Endometrium (tissue), 2 donors: ENCODE results near the gene OPRL1.
"Not testable (repeated sequence)": the region's sequence is repeated elsewhere in the genome, so short reads cannot be mapped to it uniquely, and the experiment has no call there.

ENCODE experiments used
- FAIRE-seq: peaks from 2 replicates; lab custom pipeline; 2012; peaks lifted over from hg19 to GRCh38; lab: Jason Lieb, UNC
- donor health status: control.
- donor health status: control.

The OPRL1 gene

DNA sequence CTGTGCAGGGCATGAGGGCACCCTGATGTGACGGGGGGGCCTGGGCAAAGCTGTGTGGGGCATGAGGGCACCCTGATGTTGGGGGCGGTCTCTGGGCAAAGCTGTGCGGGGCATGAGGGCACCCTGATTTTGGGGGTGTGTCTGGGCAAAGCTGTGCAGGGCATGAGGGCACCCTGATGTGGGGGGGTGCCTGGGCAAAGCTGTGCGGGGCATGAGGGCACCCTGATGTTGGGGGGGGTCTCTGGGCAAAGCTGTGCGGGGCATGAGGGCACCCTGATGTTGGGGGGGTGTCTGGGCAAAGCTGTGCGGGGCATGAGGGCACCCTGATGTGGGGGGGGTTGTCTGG, 37.5 kb downstream of the OPRL1 start:
- FAIRE-seq = not testable (repeated sequence)

- FAIRE-seq = no peak
These were observed 39.4 kb downstream of the OPRL1 start for GRCh38 chr20:64119301-64119680.

DNA sequence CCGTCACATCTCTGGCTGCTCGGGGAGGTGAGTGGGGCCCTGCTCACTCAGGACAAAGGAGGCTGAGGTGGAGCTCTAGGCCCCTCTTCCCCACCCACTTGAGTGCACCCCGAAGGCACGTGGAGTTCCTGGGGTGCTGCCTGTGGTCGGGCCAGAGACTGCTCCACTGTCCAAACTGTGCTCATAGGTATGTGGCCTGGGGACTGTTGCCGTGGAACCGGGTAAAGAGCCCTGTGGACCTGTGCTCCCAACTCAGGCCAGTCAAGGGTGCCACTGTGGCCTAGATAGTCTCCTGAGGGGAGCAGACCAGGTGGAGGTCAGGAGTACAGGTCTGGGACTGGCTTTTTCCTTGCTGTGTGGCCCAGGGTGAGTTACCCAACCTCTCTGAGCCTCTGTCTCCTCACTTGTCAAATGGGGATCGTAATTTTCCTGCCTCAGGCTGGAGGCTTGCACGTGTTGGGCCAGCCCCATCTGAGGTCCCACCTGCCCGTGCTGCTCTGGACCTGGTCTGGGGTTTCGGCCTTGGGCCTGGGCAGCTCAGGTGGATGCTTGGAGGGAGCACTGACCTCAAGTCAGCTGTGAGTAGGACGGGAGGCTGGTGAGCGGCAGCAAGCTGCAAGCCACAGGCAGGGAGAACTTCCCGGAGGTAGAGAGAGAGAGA, 39.9 kb downstream of the OPRL1 start:
- FAIRE-seq = no peak

- FAIRE-seq = no peak
These were observed 41.7 kb downstream of the OPRL1 start for GRCh38 chr20:64121586-64121985.

- FAIRE-seq = not testable (repeated sequence)
These were observed 43.0 kb downstream of the OPRL1 start for GRCh38 chr20:64122927-64123326.

DNA sequence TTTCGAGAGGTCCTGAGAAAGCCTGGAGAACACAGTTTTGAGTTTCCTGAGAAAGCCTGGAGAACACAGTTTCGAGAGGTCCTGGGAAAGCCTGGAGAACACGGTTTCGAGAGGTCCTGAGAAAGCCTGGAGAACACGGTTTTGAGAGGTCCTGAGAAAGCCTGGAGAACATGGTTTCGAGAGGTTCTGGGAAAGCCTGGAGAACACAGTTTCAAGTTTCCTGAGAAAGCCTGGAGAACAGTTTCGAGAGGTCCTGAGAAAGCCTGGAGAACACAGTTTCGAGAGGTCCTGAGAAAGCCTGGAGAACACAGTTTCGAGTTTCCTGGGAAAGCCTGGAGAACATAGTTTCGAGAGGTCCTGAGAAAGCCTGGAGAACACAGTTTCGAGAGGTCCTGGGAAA, 43.6 kb downstream of the OPRL1 start:
- FAIRE-seq = not testable (repeated sequence)

DNA sequence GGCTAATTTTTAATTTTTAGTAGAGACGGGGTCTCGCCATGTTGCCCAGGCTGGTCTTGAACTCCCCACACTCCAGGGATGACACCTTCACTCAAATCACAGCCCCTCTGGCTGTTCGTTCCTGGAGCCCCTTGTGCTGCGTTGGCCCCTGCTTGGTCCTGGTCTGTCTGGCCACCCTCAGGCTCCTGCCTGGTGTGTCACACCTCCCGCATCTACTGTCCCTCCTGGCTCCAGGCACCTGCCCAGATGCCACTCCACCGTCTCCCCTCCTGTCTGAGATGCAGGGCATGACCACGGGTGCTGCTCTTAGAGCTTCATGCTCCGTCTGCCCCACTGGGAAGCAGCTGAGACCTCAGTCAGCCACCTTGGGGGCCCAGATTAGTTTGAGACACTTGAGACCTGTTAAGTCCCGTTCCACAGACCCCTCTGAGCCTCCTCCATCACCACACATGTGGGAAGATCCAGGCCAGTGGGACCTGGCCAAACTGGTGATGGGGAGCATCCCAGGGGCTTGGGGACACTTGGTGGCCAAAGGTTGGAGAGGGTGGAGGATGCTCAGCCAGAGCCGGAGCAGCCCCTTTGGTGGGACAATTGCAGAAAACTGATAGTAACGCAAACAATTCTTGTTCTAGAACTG, 49.4 kb downstream of the OPRL1 start:
- no peak for FAIRE-seq

DNA sequence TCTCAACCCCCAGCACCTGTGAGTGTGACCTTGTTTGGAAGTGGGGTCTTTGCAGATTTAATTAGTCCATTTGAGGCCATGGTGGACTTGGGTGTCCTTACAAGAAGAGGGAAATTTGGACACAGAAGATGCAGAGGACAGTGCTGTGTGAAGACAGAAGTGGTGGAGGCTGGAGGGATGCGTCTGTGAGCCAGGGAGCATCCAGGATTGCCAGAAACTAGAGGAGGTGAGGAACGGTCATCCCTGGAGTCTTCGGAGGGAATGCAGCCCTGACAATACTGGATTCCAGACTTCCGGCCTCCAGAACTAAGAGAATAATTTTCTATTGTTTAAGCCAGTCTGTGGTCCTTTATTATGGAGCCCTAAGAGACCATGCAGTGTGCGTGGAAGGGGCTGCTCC, 50.4 kb downstream of the OPRL1 start:
- FAIRE-seq = no peak

GRCh38 chr20:64130876-64131275, 51.0 kb downstream of the OPRL1 start:
- no peak for FAIRE-seq

DNA sequence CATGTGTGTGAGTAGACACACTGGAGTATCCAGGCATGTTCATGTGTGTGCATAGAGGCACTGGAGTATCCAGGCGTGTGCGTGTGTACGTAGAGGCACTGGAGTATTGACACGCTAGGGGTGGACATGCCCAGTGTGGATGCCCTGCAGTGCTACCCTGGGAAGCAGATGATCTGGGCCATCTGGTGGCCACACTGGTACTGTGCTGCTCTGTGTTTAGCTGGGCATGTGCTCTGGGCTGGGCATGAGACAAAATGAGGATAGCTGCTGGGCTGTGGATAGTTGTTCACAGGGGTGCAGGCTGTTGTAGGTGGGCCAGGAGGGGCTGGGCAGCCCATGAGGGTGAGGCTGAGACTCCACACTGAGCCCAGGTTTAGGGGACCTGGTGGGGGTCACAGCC, 51.5 kb downstream of the OPRL1 start:
- FAIRE-seq = no peak

DNA sequence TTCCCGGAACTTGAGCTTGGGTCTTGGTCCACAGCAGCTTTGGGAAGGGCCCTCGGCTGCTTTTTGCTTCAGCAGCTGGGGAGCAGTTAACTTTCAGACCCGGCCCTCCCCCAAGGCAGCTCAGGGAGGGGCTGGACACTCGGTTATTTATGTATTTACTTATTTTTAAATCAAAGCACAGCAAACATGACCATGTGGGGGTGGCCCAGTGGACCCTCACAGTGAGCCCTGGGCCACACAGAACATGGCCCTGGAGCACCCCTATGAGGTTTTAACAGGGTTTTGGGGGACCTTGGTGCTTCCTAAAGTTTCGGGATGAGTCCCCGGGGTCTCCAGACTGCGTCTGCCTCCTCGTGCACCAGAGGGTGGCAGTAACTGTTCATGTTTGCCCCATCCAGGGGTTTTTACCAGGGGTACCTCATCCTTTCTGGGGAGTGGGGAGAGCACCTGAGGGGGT, 54.1 kb downstream of the OPRL1 start:
- no peak for FAIRE-seq

GRCh38 chr20:64134744-64135143, 54.9 kb downstream of the OPRL1 start:
- not testable (repeated sequence) for FAIRE-seq

DNA sequence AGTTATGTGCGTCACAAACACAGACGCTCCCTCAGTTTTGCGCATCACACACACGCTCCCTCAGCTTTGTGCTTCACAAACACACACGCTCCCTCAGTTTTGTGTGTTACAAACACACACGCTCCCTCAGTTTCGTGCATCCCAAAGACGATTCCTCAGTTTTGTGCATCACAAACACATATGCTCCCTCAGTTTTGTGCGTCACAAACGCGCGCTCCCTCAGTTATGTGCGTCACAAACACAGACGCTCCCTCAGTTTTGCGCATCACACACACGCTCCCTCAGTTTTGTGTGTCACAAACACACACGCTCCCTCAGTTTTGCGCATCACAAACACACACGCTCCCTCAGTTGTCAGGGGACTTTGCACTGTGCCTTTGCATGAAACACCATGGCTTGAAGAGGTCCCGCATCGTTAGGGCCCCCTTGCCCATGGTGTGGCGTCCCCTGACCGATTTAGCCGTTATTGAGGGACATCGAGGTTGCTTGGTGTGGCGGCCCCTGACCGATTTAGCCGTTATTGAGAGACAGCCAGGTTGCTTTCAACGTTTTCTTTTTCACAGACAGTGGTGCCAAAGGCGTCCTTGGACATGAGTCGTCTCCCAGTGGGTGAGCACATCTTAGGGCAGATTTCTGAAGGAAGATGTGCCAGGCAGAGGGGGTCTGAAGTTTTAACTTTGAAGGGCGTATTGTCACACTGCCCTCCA, 56.3 kb downstream of the OPRL1 start:
- no peak for FAIRE-seq

DNA sequence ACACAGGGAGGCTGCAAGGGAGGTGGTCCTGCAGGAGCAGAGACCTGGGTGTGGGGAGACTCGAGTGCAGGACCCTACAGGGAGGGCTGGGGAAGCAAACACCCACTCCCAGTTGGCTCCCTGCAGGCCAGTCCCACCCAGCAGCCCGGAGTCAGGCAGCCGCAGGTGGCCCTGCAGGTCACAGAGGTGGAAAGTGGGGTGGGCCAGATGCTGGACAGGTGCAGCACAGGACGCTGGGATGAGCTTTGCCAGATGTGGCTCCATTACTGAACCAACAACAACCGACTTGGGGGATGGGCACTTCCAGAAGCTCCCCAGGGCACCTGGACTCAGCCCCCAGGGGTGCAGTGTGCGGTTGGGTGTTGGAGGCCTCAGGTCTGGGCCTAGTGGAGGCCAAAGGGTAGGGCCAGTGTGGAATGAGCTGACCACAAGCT, 57.7 kb downstream of the OPRL1 start:
- FAIRE-seq = no peak

GRCh38 chr20:64138276-64138815, 58.5 kb downstream of the OPRL1 start:
- FAIRE-seq = no peak

DNA sequence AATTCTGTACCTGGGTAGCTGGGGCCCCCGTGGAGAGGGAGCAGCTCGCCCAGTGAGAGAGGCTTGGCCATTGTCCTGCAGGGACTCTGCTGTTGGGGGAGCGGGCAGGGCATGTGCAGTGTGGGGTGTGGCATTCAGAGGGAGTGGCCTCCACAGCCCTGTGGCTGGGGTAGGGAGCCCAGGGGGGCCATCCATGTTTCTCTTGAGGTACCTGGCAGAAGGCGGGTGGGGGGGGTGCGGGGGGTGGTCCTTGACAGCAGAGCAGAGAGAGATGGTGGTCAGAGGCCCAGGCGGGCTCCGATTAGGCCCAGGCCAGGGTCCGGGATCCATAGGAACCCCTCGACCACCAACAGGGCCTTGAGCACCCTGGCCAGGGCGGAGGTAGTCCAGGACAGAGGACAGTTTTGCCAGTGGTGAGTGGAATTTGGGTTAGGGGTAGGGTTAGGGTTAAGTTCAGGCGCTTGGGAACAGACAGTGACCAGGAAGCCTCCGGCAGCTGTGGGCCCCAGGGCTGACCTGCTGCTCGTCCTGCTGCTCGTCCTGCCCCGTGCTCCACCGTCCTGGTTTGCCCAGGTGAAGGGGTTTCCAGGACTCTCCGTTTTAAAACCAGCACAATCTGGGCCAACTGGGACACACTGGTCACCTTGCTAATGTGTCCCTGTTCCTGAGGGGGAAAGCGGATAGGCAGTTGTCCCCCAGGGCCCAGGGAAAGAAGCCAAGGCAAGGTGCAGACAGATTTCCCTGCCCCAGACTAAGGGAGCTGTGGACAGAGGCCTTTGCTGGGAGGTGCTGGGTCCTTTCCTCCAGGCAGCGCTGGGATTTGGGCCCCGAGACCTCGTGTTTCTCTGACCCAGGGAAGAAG, 59.5 kb downstream of the OPRL1 start:
- no peak for FAIRE-seq

GRCh38 chr20:64140061-64140931, 60.4 kb downstream of the OPRL1 start:
- no peak for FAIRE-seq

DNA sequence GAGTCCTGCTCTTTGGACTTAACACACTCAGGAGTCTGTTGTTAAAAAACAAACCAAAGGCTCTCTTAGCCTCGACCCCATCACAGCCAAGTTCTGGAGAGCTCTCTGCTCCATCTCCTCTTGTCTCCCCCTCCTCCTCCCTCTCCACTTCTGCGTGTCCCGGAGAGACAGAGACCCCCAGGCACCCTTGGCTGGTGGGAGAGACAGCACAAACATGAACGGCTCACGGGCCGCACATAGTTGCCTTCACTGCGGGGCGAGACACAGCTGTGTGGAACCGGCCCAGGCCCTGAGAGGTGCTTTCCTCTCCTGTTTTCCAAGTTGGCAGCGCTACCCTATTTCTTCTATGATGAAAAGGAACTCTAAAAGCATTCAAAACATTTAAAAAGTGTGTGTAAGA, 61.1 kb downstream of the OPRL1 start:
- FAIRE-seq = no peak

GRCh38 chr20:64142590-64142989, 62.7 kb downstream of the OPRL1 start:
- no peak for FAIRE-seq

DNA sequence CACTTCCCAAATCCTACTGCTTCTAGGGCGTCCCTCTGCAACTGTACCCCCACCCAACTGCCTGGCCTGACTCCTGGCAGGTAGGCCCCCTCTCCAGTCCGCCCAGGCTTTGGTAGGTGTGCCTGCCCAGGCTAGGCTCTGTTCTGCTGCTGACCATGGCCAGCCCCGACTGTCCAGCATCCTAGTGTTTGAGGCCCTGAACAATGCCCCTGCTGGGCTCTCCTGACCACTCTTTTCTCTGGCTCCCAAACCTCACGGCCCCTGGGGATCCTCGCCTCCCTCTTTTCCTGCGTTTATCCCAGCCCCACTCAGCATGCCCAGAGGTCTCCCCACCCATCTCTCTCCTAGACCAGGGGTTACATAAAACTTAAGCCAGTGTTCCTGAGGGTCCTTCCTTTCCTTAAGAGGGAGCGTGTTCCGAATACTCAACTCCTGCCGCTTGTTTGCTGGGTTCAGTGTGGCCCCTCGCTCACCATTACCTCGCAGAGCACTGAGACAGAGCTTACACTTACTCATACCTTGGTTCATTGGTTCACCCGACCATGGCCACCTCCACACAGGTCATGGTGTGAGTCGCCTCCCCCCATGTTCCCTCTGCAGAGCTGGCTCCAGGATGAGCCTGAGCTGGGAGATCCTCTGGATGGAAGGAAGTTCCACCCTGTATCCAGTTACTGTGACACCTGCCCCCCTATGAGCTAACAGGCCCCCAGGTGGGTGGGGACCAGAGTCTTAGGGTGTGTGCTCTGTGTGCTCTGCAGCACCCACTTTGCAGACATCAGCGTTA, 63.3 kb downstream of the OPRL1 start:
- FAIRE-seq = no peak
